H1 (cell line): ENCODE data around the gene TSGA10. TPM values are rescaled to one million over a fixed set of nuclear protein-coding genes. Genes with fewer than 3 reads are reported as not detected.

Source experiments
- ASH2L ChIP-seq: fragments of 200-600, 300-600 bp; sonication (generic); IDR thresholded peaks from one replicate; pipeline ENCODE4 v1.7.1; 2017; ENCODE audit warnings: low read length
- EP300 ChIP-seq, 2 experiments: IDR thresholded peaks; 1 replicate in 1 of 2; 2 replicates in 1 of 2; pipeline ENCODE4 v1.6.1; 2011 to 2012; ENCODE audit warnings: low read depth in 2 of 2, low read length in 2 of 2, mild to moderate bottlenecking in 2 of 2, borderline replicate concordance in 1 of 2, inconsistent platforms in 1 of 2, moderate library complexity in 1 of 2
- MAFK ChIP-seq: IDR thresholded peaks from 2 replicates; pipeline ENCODE4 v1.6.1; 2012; ENCODE audit warnings: low read depth, mild to moderate bottlenecking, improper control_type of control experiment, low read length
- polyA plus RNA-seq, 7 experiments: library from polyadenylated mRNA; depleted of rRNA in 3 of 7; stranded (reverse) in 5 of 7; unstranded in 2 of 7; fragments of >200 nt in 5 of 7; fragments of 200-250 nt in 2 of 7; gene quantifications; 1 replicate in 5 of 7; 2 replicates in 1 of 7; 4 replicates in 1 of 7; pipeline versions ENCODE4 v1.2.1 to v1.2.3, GENCODE V29; 2011 to 2013; ENCODE audit warnings: missing spikeins in 2 of 7, mixed read lengths in 2 of 7
- total RNA-seq: library from RNA; stranded (reverse); fragmentation: NEBNext Ultra II Directional; extraction: Animal tissue kit (Norgen Biotek cat#: 25700); gene quantifications from 2 replicates; pipeline ENCODE4 v1.2.1, GENCODE V29; 2021

Gene TSGA10
- total and polyA plus RNA-seq, 2 of the 8 experiments (the other 6 are each of a cell fraction or from before 2014, with no cell fraction given), result 2.2 to 7.4 TPM

DNA sequence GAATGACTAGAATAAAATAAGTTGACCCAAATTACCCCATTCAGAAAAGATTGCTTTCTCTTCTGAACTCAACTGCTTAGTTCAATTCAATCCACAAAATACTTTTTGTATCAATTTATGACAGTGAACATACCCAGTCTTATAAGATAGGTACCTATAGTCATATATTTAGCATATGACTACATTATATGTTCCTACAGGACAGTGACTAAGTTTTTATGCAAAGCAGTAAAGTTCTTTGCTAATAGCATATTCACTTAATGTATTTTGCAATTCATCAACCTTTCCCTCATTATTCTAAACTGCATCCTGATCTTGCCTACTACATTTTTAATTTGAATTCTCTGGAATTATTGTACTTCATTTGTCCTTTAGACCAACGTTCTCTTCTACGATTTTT, 43.5 kb downstream of the TSGA10 start (continued):
- TF ChIP-seq MAFK, result no peak
- TF ChIP-seq EP300 (IDR thresholded peaks at IDR 0.05; ENCODE audit: borderline replicate concordance in 1 of 2, low read depth in 2 of 2, low read length in 2 of 2), result no peak
- no peak for TF ChIP-seq ASH2L
